SK-N-SH treated with all-trans-retinoic acid at 6 μM for 48 hours (cell line): ENCODE data around the gene ENOPH1.

Source experiments
- ARNTL ChIP-seq: fragments of 450-650 bp; formaldehyde crosslinking; IDR thresholded peaks from 2 replicates; pipeline ENCODE4 v1.5.0; 2020; ENCODE audit warnings: low read depth, mild to moderate bottlenecking, moderate library complexity, borderline replicate concordance
- OSR1 ChIP-seq: fragments of 250-450 bp; sonication (Bioruptor Pico); IDR thresholded peaks from 2 replicates; pipeline ENCODE4 v1.8.0; 2022; ENCODE audit warnings: moderate library complexity, mild to moderate bottlenecking, inconsistent platforms
- TCF4 ChIP-seq: fragments of 250-450 bp; sonication (Bioruptor Pico); IDR thresholded peaks from 2 replicates; pipeline ENCODE4 v1.8.0; 2021; ENCODE audit warnings: mild to moderate bottlenecking, moderate library complexity, borderline replicate concordance
- ZFP3 ChIP-seq: fragments of 250-450 bp; sonication (Bioruptor Pico); IDR thresholded peaks from 2 replicates; pipeline ENCODE4 v1.5.0; 2020; ENCODE audit warnings: mild to moderate bottlenecking, moderate library complexity
- ZNF565 ChIP-seq: fragments of 450-650 bp; formaldehyde crosslinking; conservative IDR thresholded peaks from 2 replicates; pipeline ENCODE4 v1.5.0; 2020; ENCODE audit warnings: low read depth, mild to moderate bottlenecking, moderate library complexity
- TF ChIP-seq, protein P1 (sequence below): fragments of 250-450 bp; sonication (Bioruptor Pico); IDR thresholded peaks from 2 replicates; pipeline ENCODE4 v1.5.1; 2020; ENCODE audit warnings: low read depth, mild to moderate bottlenecking, moderate library complexity
- TF ChIP-seq, protein P2 (sequence below): fragments of 250-450 bp; sonication (Bioruptor Pico); IDR thresholded peaks from 2 replicates; pipeline ENCODE4 v1.5.0; 2020; ENCODE audit warnings: mild to moderate bottlenecking, moderate library complexity
- TF ChIP-seq, protein P3 (sequence below): fragments of 250-450 bp; sonication (Bioruptor Pico); IDR thresholded peaks from 2 replicates; pipeline ENCODE4 v1.8.0; 2020; ENCODE audit warnings: mild to moderate bottlenecking, moderate library complexity, borderline replicate concordance

DNA sequence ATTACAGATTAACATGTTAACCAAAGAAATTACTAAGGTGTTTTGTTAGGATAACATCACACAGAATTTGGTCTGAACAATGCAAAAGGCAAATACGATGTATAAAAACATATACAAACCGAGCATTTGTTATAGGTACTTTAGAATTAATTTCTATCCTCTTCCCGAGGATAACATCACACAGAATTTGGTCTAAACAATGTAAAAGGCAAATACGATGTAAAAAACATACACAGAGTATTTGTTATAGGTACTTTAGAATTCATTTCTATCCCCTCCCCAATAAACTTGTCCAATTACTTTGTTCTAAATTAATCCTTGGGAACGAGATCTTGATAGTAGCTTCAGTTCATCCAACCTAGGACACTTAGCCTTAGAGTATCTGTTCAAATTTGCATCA lies 7.8 kb upstream of the ENOPH1 start:
- no peak for TF ChIP-seq ZFP3
- TF ChIP-seq, protein P1, sequence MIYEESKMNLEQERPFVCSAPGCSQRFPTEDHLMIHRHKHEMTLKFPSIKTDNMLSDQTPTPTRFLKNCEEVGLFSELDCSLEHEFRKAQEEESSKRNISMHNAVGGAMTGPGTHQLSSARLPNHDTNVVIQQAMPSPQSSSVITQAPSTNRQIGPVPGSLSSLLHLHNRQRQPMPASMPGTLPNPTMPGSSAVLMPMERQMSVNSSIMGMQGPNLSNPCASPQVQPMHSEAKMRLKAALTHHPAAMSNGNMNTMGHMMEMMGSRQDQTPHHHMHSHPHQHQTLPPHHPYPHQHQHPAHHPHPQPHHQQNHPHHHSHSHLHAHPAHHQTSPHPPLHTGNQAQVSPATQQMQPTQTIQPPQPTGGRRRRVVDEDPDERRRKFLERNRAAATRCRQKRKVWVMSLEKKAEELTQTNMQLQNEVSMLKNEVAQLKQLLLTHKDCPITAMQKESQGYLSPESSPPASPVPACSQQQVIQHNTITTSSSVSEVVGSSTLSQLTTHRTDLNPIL (CRISPR knock-in tag), result no peak; the same call in 1 of the 2 replicates
- no peak for TF ChIP-seq ARNTL (CRISPR knock-in tag)
- no peak for TF ChIP-seq ZNF565 (CRISPR knock-in tag)
- TF ChIP-seq TCF4 (CRISPR knock-in tag), result 0 out of 2 replicates have a peak, but pooled peaks have one; percentile 10
- TF ChIP-seq, protein P2, sequence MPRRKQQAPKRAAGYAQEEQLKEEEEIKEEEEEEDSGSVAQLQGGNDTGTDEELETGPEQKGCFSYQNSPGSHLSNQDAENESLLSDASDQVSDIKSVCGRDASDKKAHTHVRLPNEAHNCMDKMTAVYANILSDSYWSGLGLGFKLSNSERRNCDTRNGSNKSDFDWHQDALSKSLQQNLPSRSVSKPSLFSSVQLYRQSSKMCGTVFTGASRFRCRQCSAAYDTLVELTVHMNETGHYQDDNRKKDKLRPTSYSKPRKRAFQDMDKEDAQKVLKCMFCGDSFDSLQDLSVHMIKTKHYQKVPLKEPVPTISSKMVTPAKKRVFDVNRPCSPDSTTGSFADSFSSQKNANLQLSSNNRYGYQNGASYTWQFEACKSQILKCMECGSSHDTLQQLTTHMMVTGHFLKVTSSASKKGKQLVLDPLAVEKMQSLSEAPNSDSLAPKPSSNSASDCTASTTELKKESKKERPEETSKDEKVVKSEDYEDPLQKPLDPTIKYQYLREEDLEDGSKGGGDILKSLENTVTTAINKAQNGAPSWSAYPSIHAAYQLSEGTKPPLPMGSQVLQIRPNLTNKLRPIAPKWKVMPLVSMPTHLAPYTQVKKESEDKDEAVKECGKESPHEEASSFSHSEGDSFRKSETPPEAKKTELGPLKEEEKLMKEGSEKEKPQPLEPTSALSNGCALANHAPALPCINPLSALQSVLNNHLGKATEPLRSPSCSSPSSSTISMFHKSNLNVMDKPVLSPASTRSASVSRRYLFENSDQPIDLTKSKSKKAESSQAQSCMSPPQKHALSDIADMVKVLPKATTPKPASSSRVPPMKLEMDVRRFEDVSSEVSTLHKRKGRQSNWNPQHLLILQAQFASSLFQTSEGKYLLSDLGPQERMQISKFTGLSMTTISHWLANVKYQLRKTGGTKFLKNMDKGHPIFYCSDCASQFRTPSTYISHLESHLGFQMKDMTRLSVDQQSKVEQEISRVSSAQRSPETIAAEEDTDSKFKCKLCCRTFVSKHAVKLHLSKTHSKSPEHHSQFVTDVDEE (CRISPR knock-in tag), result no peak
- no peak for TF ChIP-seq OSR1 (CRISPR knock-in tag)
- TF ChIP-seq, protein P3, sequence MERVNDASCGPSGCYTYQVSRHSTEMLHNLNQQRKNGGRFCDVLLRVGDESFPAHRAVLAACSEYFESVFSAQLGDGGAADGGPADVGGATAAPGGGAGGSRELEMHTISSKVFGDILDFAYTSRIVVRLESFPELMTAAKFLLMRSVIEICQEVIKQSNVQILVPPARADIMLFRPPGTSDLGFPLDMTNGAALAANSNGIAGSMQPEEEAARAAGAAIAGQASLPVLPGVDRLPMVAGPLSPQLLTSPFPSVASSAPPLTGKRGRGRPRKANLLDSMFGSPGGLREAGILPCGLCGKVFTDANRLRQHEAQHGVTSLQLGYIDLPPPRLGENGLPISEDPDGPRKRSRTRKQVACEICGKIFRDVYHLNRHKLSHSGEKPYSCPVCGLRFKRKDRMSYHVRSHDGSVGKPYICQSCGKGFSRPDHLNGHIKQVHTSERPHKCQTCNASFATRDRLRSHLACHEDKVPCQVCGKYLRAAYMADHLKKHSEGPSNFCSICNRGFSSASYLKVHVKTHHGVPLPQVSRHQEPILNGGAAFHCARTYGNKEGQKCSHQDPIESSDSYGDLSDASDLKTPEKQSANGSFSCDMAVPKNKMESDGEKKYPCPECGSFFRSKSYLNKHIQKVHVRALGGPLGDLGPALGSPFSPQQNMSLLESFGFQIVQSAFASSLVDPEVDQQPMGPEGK (CRISPR knock-in tag), result no peak
